GM12875 (cell line): Measurements from ENCODE around the gene PPP2R3B.

Experiments used
- H3K4me3 ChIP-seq: one replicate; pipeline ENCODE4 v1.5.1; 2011; ENCODE audit warnings: low read depth, low read length, control low read depth
- TF ChIP-seq, protein P1 (sequence below): IDR thresholded peaks from 2 replicates; pipeline ENCODE4 v1.5.1; 2011; ENCODE audit warnings: low read depth, mild to moderate bottlenecking, control low read depth, inconsistent platforms, low read length, moderate library complexity, borderline replicate concordance; ENCODE audit not compliant: insufficient read depth

Gene PPP2R3B

DNA sequence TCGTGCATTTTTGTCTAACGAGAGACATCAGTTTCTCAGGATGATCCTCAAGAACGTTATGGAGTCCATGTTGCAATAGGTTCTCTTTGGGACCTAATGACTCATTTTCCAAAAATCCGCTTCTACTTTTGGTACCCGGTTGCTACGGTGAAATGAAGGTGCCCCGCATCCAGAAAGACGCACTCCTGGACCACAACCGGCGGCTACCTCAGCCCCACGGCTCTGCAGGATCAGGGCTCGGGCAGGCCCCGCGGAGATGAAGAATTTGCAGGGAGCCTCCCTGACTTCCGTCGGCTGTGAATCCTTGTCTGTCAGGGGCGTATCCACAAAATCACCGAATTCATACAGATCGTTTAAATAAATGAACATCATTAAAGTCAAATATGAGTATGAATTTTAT is 83.7 kb downstream of the PPP2R3B start:
- TF ChIP-seq, protein P1, sequence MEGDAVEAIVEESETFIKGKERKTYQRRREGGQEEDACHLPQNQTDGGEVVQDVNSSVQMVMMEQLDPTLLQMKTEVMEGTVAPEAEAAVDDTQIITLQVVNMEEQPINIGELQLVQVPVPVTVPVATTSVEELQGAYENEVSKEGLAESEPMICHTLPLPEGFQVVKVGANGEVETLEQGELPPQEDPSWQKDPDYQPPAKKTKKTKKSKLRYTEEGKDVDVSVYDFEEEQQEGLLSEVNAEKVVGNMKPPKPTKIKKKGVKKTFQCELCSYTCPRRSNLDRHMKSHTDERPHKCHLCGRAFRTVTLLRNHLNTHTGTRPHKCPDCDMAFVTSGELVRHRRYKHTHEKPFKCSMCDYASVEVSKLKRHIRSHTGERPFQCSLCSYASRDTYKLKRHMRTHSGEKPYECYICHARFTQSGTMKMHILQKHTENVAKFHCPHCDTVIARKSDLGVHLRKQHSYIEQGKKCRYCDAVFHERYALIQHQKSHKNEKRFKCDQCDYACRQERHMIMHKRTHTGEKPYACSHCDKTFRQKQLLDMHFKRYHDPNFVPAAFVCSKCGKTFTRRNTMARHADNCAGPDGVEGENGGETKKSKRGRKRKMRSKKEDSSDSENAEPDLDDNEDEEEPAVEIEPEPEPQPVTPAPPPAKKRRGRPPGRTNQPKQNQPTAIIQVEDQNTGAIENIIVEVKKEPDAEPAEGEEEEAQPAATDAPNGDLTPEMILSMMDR = no peak
- no peak overlapping the region for H3K4me3 ChIP-seq

DNA sequence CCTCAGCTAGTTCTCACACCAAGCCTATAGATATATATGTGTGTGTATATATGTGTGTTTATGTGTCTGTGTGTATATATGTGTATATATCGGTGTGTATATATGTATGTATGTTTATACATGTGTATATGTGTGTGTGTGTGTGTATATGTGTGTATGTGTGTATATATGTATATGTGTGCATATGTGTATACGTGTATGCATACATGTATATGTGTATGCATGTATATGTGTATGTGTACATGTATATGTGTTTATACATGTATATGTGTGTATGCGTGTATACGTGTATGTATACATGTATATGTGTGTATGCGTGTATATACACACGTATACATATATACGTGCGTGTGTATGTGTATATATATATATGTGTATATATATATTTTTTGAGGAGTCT is 86.4 kb downstream of the PPP2R3B start:
- TF ChIP-seq, protein P1 = no peak

DNA sequence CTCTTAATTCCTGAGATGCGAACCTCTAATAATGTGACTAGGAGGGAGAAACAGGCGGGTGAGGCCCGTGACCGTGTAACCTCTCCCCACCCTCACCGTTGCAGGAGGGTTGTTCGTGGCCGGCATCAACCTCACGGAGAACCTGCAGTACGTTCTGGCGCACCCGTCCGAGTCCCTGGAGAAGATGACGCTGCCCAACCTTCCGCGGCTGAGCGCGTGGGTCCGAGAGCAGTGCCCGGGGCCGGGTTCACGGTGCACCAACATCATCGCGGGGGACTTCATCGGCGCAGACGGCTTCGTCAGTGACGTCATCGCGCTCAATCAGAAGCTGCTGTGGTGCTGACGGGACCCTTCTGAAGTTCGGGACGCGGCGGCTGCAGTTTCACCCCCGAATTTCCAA is 87.7 kb downstream of the PPP2R3B start:
- TF ChIP-seq, protein P1 = no peak
- no peak overlapping the region for H3K4me3 ChIP-seq

More for the DNA sequence above, 86.4 kb downstream of the PPP2R3B start:
- no peak overlapping the region for H3K4me3 ChIP-seq

DNA sequence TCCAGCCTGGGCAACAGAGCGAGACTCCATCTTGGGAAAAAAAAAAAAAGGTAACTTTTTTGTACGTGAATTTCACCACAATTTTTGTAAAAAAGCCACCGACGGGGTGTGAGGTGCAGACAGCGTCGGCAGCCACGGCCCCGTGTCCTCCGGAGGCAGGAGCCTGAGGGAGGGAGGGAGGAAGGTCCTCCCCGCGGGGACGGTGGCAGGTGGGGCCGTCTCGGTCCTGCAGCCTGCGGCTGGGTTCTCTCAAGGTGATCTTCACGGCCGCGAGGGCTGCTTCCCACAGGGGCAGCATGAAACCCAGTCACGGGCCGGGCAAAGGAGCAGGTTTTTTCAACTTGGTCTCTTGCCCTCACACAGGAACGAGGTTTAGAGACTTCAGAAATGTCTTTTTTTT is 91.6 kb downstream of the PPP2R3B start:
- TF ChIP-seq, protein P1 = no peak
- no peak overlapping the region for H3K4me3 ChIP-seq

DNA sequence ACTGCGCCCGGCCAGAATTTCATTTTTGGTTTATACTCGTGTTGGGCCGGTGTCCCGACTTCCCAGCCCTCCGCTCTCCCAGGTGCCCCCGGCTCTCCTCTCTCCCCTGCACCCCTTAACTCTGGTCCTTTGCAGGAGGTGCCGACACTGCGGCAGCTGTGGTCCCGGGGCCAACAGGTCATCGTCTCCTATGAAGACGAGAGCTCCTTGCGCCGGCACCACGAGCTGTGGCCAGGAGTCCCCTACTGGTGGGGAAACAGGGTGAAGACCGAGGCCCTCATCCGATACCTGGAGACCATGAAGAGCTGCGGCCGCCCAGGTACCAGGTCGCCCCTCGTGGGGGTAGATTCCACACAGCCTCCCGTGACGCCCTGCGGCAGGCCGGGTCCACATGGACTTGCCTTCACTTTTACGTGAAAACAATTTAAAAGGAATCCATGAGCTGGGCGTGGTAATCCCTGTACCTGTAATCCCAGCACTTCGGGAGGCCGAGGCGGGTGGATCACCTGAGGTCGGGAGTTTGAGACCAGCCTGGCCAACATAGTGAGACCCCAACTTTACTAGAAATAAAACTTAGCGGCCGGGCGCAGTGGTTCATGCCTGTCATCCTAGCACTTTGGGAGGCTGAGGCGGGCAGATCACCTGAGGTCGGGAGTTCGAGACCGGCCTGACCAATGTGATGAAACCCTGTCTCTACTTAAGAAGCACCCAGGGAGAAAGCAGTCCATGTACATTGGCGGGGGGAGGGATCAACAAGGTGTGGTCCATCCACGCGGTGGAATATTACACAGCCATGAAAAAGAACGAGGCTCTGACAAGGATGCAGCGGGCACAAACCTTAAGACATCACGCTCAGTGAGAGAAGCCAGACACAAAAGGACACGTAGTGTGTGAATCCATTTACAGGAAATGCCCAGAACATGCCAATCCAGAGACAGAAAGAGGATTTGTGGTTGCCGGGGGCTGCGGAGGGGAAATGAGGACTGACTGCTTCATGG is 93.5 kb downstream of the PPP2R3B start:
- no peak overlapping the region for H3K4me3 ChIP-seq
- TF ChIP-seq, protein P1 = no peak

DNA sequence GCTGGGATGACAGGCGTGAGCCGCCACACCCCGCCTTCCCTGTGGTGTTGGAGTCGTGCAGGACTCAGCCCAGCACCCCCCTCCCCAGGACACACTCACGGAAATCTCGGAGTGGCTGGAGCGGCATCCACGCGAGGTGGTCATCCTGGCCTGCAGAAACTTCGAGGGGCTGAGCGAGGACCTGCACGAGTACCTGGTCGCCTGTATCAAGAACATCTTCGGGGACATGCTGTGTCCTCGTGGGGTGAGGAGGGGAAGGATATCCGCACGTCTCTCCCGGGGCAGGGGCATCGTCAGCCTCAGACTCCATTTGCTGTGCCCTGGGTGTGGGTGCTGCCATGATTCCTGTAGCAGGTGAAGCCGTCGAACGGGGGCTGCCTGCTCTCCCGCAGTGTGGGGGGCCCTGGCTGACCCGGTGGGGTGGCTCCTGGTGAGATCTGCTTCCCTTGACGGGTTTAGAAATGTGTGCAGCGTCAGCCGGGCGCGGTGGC is 95.3 kb downstream of the PPP2R3B start:
- TF ChIP-seq, protein P1 = no peak

More for the DNA sequence above, 95.3 kb downstream of the PPP2R3B start:
- H3K4me3 ChIP-seq = no peak overlapping the region
